Ishikawa (cell line): ENCODE data around the gene SSTR1.

Source experiments
- MAX ChIP-seq: IDR thresholded peaks from 2 replicates; pipeline ENCODE4 v1.6.1; 2012
- RAD21 ChIP-seq: IDR thresholded peaks from 2 replicates; pipeline ENCODE4 v1.6.1; 2012; ENCODE audit warnings: low read depth
- USF1 ChIP-seq: IDR thresholded peaks from 2 replicates; pipeline ENCODE4 v1.6.1; 2012
- YY1 ChIP-seq: IDR thresholded peaks from 2 replicates; pipeline ENCODE4 v1.6.1; 2012; ENCODE audit warnings: low read depth

- TF ChIP-seq YY1, result no peak
- TF ChIP-seq USF1, result no peak
- TF ChIP-seq MAX, result no peak
- no peak for TF ChIP-seq RAD21
These were observed 47.1 kb downstream of the SSTR1 start for GRCh38 chr14:38254571-38255407.
